ENCODE data around the gene CLTCL1.

The CLTCL1 gene

DNA sequence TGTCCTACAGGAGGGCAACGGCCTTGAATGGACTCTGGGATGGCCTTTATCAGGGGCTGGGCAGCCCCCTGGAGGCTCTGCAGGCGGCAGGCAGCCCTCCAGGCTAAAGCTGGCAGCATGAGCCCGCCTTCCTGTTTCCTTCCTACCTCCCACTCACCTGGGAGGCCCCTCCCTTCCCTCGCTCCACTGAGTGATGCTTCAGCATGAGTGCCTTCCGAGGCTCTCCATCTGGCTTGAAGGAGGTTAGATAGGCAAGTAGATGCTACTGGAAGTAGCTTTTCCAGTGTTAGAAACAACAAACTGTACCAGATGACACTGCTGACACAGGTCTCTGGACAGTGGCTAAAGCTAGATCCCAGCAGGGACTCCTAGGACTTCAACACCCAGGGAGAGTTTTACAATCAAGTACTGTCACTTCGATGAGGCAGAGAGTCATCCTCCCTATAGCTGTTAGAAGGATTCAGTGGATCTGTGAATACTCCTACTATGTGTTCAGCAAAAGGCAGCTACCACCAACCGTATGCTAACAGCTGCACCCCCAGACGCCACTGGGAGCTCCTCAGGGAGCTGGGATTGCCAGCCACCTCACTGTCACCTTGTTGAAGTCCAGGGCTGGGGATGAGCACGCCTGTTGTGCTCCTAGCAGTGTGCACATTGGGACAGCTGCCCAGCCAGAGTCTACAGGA lies 108.9 kb downstream of the CLTCL1 start:
- H3K4me3 ChIP-seq (replicated peaks; ENCODE audit: low read depth, low read length) = no peak overlapping the region
- no peak for DNase-seq (ENCODE audit: extremely low read depth, insufficient read length)
- H3K36me3 ChIP-seq (ENCODE audit: control insufficient read depth, insufficient read depth, low read length) = no peaks in the 10 kb centered on the region
- no peaks in the 10 kb centered on the region; the same call in none of the 2 replicates for H3K27me3 ChIP-seq (replicated peaks; ENCODE audit: control insufficient read depth, insufficient read depth, low read length)
- TF ChIP-seq, protein P1, sequence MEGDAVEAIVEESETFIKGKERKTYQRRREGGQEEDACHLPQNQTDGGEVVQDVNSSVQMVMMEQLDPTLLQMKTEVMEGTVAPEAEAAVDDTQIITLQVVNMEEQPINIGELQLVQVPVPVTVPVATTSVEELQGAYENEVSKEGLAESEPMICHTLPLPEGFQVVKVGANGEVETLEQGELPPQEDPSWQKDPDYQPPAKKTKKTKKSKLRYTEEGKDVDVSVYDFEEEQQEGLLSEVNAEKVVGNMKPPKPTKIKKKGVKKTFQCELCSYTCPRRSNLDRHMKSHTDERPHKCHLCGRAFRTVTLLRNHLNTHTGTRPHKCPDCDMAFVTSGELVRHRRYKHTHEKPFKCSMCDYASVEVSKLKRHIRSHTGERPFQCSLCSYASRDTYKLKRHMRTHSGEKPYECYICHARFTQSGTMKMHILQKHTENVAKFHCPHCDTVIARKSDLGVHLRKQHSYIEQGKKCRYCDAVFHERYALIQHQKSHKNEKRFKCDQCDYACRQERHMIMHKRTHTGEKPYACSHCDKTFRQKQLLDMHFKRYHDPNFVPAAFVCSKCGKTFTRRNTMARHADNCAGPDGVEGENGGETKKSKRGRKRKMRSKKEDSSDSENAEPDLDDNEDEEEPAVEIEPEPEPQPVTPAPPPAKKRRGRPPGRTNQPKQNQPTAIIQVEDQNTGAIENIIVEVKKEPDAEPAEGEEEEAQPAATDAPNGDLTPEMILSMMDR (IDR thresholded peaks at IDR 0.05; ENCODE audit: insufficient read depth, low read length, poor library complexity, severe bottlenecking) = no peak

DNA sequence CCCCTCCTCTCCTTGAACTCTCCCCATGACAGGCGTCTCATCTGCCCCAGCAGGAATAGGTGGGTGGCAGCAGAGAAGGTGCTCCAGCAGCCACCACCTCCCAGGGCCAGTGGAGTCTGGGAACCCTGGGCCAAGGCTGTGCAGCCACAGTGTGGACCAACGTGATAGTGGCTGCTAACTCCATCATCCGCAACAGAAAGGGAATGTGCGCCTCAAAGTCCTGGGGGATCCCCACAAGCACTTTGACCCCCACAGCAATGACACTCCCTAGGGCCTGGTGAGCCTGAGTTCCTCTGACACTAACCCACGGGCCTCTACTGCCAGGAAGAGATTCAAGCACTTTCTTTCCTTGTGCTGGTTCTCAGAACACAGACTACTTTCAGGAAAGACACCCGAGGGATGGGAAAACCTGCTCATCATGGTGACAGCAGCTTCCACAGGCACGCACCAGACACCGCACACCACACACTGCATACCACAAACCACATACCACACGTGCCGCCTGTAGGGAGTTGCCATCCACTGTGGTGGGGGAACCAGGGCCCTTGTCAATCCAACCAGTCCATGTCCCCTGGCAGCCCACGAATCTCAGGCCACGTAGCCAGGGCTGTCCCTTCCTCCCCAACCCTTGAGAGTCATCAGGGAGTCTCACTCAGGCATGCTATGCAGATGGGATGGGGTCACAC lies 109.6 kb downstream of the CLTCL1 start:
- Histone ChIP-seq H3K36me3 (ENCODE audit: control insufficient read depth, insufficient read depth, low read length) (no peaks in the 10 kb centered on the region), H3K27me3 (replicated peaks; ENCODE audit: control insufficient read depth, insufficient read depth, low read length) (no peaks in the 10 kb centered on the region; the same call in none of the 2 replicates), H3K4me3 (replicated peaks; ENCODE audit: low read depth, low read length) (no peak overlapping the region)
- TF ChIP-seq, protein P1 (IDR thresholded peaks at IDR 0.05; ENCODE audit: insufficient read depth, low read length, poor library complexity, severe bottlenecking) = no peak
- no peak for DNase-seq (ENCODE audit: extremely low read depth, insufficient read length)

- peaks cover 3% of the 10 kb centered on the region for H3K36me3 ChIP-seq (ENCODE audit: control insufficient read depth, insufficient read depth, low read length)
- TF ChIP-seq, protein P1 (IDR thresholded peaks at IDR 0.05; ENCODE audit: insufficient read depth, low read length, poor library complexity, severe bottlenecking) = no peak
- H3K27me3 ChIP-seq (replicated peaks; ENCODE audit: control insufficient read depth, insufficient read depth, low read length) = no peaks in the 10 kb centered on the region; the same call in none of the 2 replicates
- DNase-seq (ENCODE audit: extremely low read depth, insufficient read length) = no peak
- H3K4me3 ChIP-seq (replicated peaks; ENCODE audit: low read depth, low read length) = no peak overlapping the region
Observed at GRCh38 chr22:19180740-19181410, 110.6 kb downstream of the CLTCL1 start.

- TF ChIP-seq, protein P1 (IDR thresholded peaks at IDR 0.05; ENCODE audit: insufficient read depth, low read length, poor library complexity, severe bottlenecking) = no peak
- H3K27me3 ChIP-seq (replicated peaks; ENCODE audit: control insufficient read depth, insufficient read depth, low read length) = no peaks in the 10 kb centered on the region; the same call in none of the 2 replicates
- no peak for DNase-seq (ENCODE audit: extremely low read depth, insufficient read length)
Observed at GRCh38 chr22:19180234-19180633, 111.3 kb downstream of the CLTCL1 start.

GRCh38 chr22:19179497-19180048 lies 111.9 kb downstream of the CLTCL1 start:
- Histone ChIP-seq H3K4me3 (replicated peaks; ENCODE audit: low read depth, low read length) (peak overlapping the region; percentile 78), H3K27me3 (replicated peaks; ENCODE audit: control insufficient read depth, insufficient read depth, low read length) (no peaks in the 10 kb centered on the region; the same call in none of the 2 replicates), H3K36me3 (ENCODE audit: control insufficient read depth, insufficient read depth, low read length) (peaks cover 3% of the 10 kb centered on the region)
- TF ChIP-seq, protein P1 (IDR thresholded peaks at IDR 0.05; ENCODE audit: insufficient read depth, low read length, poor library complexity, severe bottlenecking) = peak; percentile 79
- peak; percentile 75 for DNase-seq (ENCODE audit: extremely low read depth, insufficient read length)

More at GRCh38 chr22:19180234-19180633, 111.3 kb downstream of the CLTCL1 start:
- Histone ChIP-seq H3K36me3 (ENCODE audit: control insufficient read depth, insufficient read depth, low read length) (peaks cover 3% of the 10 kb centered on the region), H3K4me3 (replicated peaks; ENCODE audit: low read depth, low read length) (no peak overlapping the region)

Measured in GM06990 (cell line).